ENCODE measurements around the gene AQP2.

Gene AQP2

DNA sequence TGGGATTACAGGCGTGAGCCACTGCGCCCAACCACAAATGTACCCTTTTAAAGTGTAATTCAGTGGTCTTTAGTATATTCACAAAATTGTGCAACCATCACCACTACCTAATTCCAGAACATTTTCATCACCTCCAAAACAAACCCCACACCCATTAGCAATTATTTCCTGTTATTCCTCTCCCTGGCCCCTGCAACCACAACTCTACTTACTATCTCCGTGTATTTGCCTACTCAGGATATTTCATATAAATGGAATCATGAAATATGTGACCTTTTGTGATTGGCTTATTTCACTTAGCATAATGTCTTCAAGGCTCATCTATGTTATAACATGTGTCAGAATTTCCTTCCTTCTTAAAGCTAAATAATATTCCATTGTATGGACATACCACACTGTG is 16.0 kb upstream of the AQP2 start:
- no peak for TF ChIP-seq CTCF (IDR thresholded peaks at IDR 0.05; ENCODE audit: extremely low read depth, missing control alignments)
- no peak for DNase-seq (ENCODE audit: low spot score)

- no peak for DNase-seq (ENCODE audit: low spot score)
- no peak for TF ChIP-seq CTCF (IDR thresholded peaks at IDR 0.05; ENCODE audit: extremely low read depth, missing control alignments)
Measured at GRCh38 chr12:49936925-49937324, 13.6 kb upstream of the AQP2 start.

GRCh38 chr12:49937639-49938300 is 12.8 kb upstream of the AQP2 start:
- no peak for TF ChIP-seq CTCF (IDR thresholded peaks at IDR 0.05; ENCODE audit: extremely low read depth, missing control alignments)
- DNase-seq (ENCODE audit: low spot score), result no peak

- no peak for DNase-seq (ENCODE audit: low spot score)
Measured at GRCh38 chr12:49939307-49939706, 11.2 kb upstream of the AQP2 start.

DNA sequence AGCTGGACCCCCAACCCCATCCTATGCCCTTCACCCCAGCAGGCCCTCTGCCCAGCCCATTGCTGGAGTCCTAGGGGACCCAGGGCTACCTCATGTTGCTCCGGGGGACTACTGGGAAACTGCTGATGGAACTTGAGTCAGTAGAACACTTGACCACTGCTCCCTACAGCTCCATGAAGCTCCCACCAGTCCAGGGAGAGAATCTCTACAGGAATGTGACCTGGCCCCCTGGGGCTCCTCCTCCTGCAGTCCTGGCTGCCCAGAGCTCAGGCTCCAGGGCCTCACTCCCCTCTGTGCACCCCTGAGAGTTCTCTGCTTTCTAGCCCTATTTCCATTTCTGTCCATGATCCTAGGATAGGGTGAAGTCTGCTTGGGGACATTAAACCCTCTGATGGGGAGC is 10.8 kb upstream of the AQP2 start:
- no peak for TF ChIP-seq CTCF (IDR thresholded peaks at IDR 0.05; ENCODE audit: extremely low read depth, missing control alignments)
- DNase-seq (ENCODE audit: low spot score), result no peak

More at GRCh38 chr12:49939307-49939706, 11.2 kb upstream of the AQP2 start:
- TF ChIP-seq CTCF (IDR thresholded peaks at IDR 0.05; ENCODE audit: extremely low read depth, missing control alignments), result no peak

GRCh38 chr12:49941556-49942511 is 8.7 kb upstream of the AQP2 start:
- no peak for DNase-seq (ENCODE audit: low spot score)
- TF ChIP-seq CTCF (IDR thresholded peaks at IDR 0.05; ENCODE audit: extremely low read depth, missing control alignments), result no peak

- no peak for DNase-seq (ENCODE audit: low spot score)
- no peak for TF ChIP-seq CTCF (IDR thresholded peaks at IDR 0.05; ENCODE audit: extremely low read depth, missing control alignments)
Measured at GRCh38 chr12:49942512-49942893, 8.0 kb upstream of the AQP2 start.

Measured in GM20000 (cell line).